GM06990 (cell line): Measurements from ENCODE around the gene PSORS1C1.

ENCODE experiments used
- DNase-seq: peaks from one replicate; pipeline ENCODE4 v3.0.0-alpha.2; 2011; ENCODE audit not compliant: insufficient read length; ENCODE audit errors: extremely low read depth
- H3K27me3 ChIP-seq: replicated peaks from 2 replicates; pipeline ENCODE4 v1.6.0; 2011; ENCODE audit warnings: low read length; ENCODE audit not compliant: control insufficient read depth, insufficient read depth
- H3K36me3 ChIP-seq: 2 replicates; pipeline ENCODE4 v1.5.1; 2011; ENCODE audit warnings: low read length; ENCODE audit not compliant: control insufficient read depth, insufficient read depth
- H3K4me3 ChIP-seq: replicated peaks from 2 replicates; pipeline ENCODE4 v1.5.1; 2011; ENCODE audit warnings: low read depth, mild to moderate bottlenecking, control low read depth, low read length
- CTCF ChIP-seq: IDR thresholded peaks from 2 replicates; pipeline ENCODE4 v1.5.1; 2011; ENCODE audit warnings: low read length, control low read depth, mild to moderate bottlenecking, inconsistent platforms; ENCODE audit not compliant: insufficient read depth, poor library complexity, severe bottlenecking

The PSORS1C1 gene

GRCh38 chr6:31118178-31118577 is 3.6 kb downstream of the PSORS1C1 start:
- Histone ChIP-seq H3K27me3 (peaks cover 3% of the 10 kb centered on the region), H3K4me3 (no peak overlapping the region), H3K36me3 (no peaks in the 10 kb centered on the region)
- TF ChIP-seq CTCF = no peak
- DNase-seq = no peak

GRCh38 chr6:31120151-31120915 is 5.7 kb downstream of the PSORS1C1 start, which contains the start of gene CDSN:
Gene CDSN (minus strand): TSS chr6:31120446. CDS start chr6:31120419, 27 bp downstream.
- TF ChIP-seq CTCF = no peak
- no peak for DNase-seq
- Histone ChIP-seq H3K36me3 (no peaks in the 10 kb centered on the region), H3K27me3 (peaks cover 3% of the 10 kb centered on the region), H3K4me3 (no peak within 1 kb of the TSS)

- no peak for TF ChIP-seq CTCF
- Histone ChIP-seq H3K27me3 (peaks cover 2% of the 10 kb centered on the region), H3K36me3 (no peaks in the 10 kb centered on the region), H3K4me3 (no peak overlapping the region)
- DNase-seq = no peak
These were observed 6.7 kb downstream of the PSORS1C1 start for GRCh38 chr6:31121131-31121790.

GRCh38 chr6:31122791-31123706 is 8.4 kb downstream of the PSORS1C1 start:
- Histone ChIP-seq H3K27me3 (peaks cover 2% of the 10 kb centered on the region), H3K4me3 (no peak overlapping the region), H3K36me3 (no peaks in the 10 kb centered on the region)
- TF ChIP-seq CTCF = no peak
- no peak for DNase-seq

- no peak for DNase-seq
- no peaks in the 10 kb centered on the region for H3K36me3 ChIP-seq
- H3K27me3 ChIP-seq = peaks cover 2% of the 10 kb centered on the region
- TF ChIP-seq CTCF = no peak
- H3K4me3 ChIP-seq = no peak overlapping the region
These were observed 10.6 kb downstream of the PSORS1C1 start for GRCh38 chr6:31125162-31125561.
